ENCODE data around the gene ATP8A2.
A peak's percentile ranks its signal among the peaks of the same experiment; 100 is the strongest.

ATP8A2 gene

GRCh38 chr13:25742220-25742619 lies 370.4 kb downstream of the ATP8A2 start:
- Mint-ChIP-seq H3K4me3 (no peak overlapping the region), H3K4me1 (peaks cover 16% of the 10 kb centered on the region), H3K27ac (no peak overlapping the region), H3K9me3 (no peaks in the 10 kb centered on the region), H3K27me3 (no peaks in the 10 kb centered on the region)
- DNase-seq (no peak), ATAC-seq (no peak)

GRCh38 chr13:25743421-25743820 lies 371.6 kb downstream of the ATP8A2 start:
- peaks cover 8% of the 10 kb centered on the region for H3K4me1 Mint-ChIP-seq
- no peak for DNase-seq

GRCh38 chr13:25744178-25744577 lies 372.4 kb downstream of the ATP8A2 start:
- Mint-ChIP-seq H3K4me3 (no peak overlapping the region), H3K4me1 (peaks cover under 1% of the 10 kb centered on the region), H3K27me3 (peaks cover 5% of the 10 kb centered on the region), H3K9me3 (no peaks in the 10 kb centered on the region), H3K27ac (no peak overlapping the region)
- no peak for DNase-seq
- ATAC-seq = no peak

More at GRCh38 chr13:25743421-25743820, 371.6 kb downstream of the ATP8A2 start:
- no peak for ATAC-seq
- Mint-ChIP-seq H3K27ac (no peak overlapping the region), H3K9me3 (no peaks in the 10 kb centered on the region), H3K27me3 (no peaks in the 10 kb centered on the region), H3K4me3 (no peak overlapping the region)

GRCh38 chr13:25746131-25746530 lies 374.4 kb downstream of the ATP8A2 start:
- H3K9me3 Mint-ChIP-seq = no peaks in the 10 kb centered on the region
- H3K27ac Mint-ChIP-seq = no peak overlapping the region
- no peak for ATAC-seq
- no peaks in the 10 kb centered on the region for H3K4me1 Mint-ChIP-seq
- peaks cover 7% of the 10 kb centered on the region for H3K27me3 Mint-ChIP-seq
- DNase-seq = no peak
- no peak overlapping the region for H3K4me3 Mint-ChIP-seq

- ATAC-seq (peak; percentile 92), DNase-seq (peak in 1 of 2 donors; percentile 18)
- Mint-ChIP-seq H3K27me3 (peaks cover 7% of the 10 kb centered on the region), H3K27ac (no peak overlapping the region), H3K9me3 (no peaks in the 10 kb centered on the region), H3K4me1 (peaks cover 11% of the 10 kb centered on the region), H3K4me3 (no peak overlapping the region)
Observed at GRCh38 chr13:25752957-25753551, 381.3 kb downstream of the ATP8A2 start.

GRCh38 chr13:25753976-25754375 lies 382.2 kb downstream of the ATP8A2 start:
- ATAC-seq = no peak
- Mint-ChIP-seq H3K27ac (no peak overlapping the region), H3K9me3 (no peaks in the 10 kb centered on the region)

GRCh38 chr13:25756251-25756650 lies 384.5 kb downstream of the ATP8A2 start:
- Mint-ChIP-seq H3K4me3 (no peak overlapping the region), H3K27me3 (no peaks in the 10 kb centered on the region), H3K27ac (no peak overlapping the region), H3K9me3 (no peaks in the 10 kb centered on the region), H3K4me1 (peaks cover 11% of the 10 kb centered on the region)
- DNase-seq (no peak), ATAC-seq (no peak)

More at GRCh38 chr13:25753976-25754375, 382.2 kb downstream of the ATP8A2 start:
- Mint-ChIP-seq H3K4me3 (no peak overlapping the region), H3K4me1 (peaks cover 11% of the 10 kb centered on the region), H3K27me3 (peaks cover 4% of the 10 kb centered on the region)
- no peak for DNase-seq

GRCh38 chr13:25756912-25757311 lies 385.1 kb downstream of the ATP8A2 start:
- DNase-seq = no peak
- Mint-ChIP-seq H3K4me3 (no peak overlapping the region), H3K27me3 (no peaks in the 10 kb centered on the region), H3K27ac (no peak overlapping the region), H3K4me1 (peaks cover 11% of the 10 kb centered on the region), H3K9me3 (no peaks in the 10 kb centered on the region)
- ATAC-seq = no peak

GRCh38 chr13:25761041-25761440 lies 389.3 kb downstream of the ATP8A2 start:
- Mint-ChIP-seq H3K4me3 (no peak overlapping the region), H3K27ac (no peak overlapping the region), H3K4me1 (peaks cover 17% of the 10 kb centered on the region), H3K27me3 (no peaks in the 10 kb centered on the region), H3K9me3 (peaks cover 5 to 6% of the 10 kb centered on the region in 2 donors)
- ATAC-seq (no peak), DNase-seq (no peak)

- H3K4me1 Mint-ChIP-seq = peaks cover 17% of the 10 kb centered on the region
- H3K27me3 Mint-ChIP-seq = no peaks in the 10 kb centered on the region
- H3K27ac Mint-ChIP-seq = peak overlapping the region; percentile 50 to 80
- DNase-seq = no peak
- H3K9me3 Mint-ChIP-seq = peaks cover 5 to 13% of the 10 kb centered on the region in 2 donors
- peak; percentile 74 for ATAC-seq
- H3K4me3 Mint-ChIP-seq = peak overlapping the region; percentile 13 to 49
Observed at GRCh38 chr13:25762281-25762680, 390.5 kb downstream of the ATP8A2 start.

GRCh38 chr13:25762795-25763377 lies 391.1 kb downstream of the ATP8A2 start:
- peak; percentile 56 for ATAC-seq
- Mint-ChIP-seq H3K27ac (peak overlapping the region in 1 of 2 donors; percentile 63), H3K4me3 (peak overlapping the region; percentile 27 to 54), H3K27me3 (no peaks in the 10 kb centered on the region), H3K9me3 (peaks cover 5 to 13% of the 10 kb centered on the region in 2 donors), H3K4me1 (peaks cover 17% of the 10 kb centered on the region)
- peak in 1 of 2 donors; percentile 4 for DNase-seq

- H3K4me3 Mint-ChIP-seq = no peak overlapping the region
- ATAC-seq (no peak), DNase-seq (no peak)
- H3K9me3 Mint-ChIP-seq = peaks cover 5 to 13% of the 10 kb centered on the region in 2 donors
- H3K27ac Mint-ChIP-seq = peak overlapping the region in 1 of 2 donors; percentile 54
- H3K4me1 Mint-ChIP-seq = peaks cover 17% of the 10 kb centered on the region
- H3K27me3 Mint-ChIP-seq = no peaks in the 10 kb centered on the region
Observed at GRCh38 chr13:25764378-25764777, 392.6 kb downstream of the ATP8A2 start.

GRCh38 chr13:25765266-25765665 lies 393.5 kb downstream of the ATP8A2 start:
- ATAC-seq = no peak
- H3K4me1 Mint-ChIP-seq = peaks cover 17% of the 10 kb centered on the region

GRCh38 chr13:25766576-25766975 lies 394.8 kb downstream of the ATP8A2 start:
- peaks cover 28% of the 10 kb centered on the region for H3K4me1 Mint-ChIP-seq
- DNase-seq (no peak), ATAC-seq (no peak)
- no peak overlapping the region for H3K27ac Mint-ChIP-seq
- H3K4me3 Mint-ChIP-seq = no peak overlapping the region
- H3K9me3 Mint-ChIP-seq = peaks cover 5 to 13% of the 10 kb centered on the region in 2 donors
- H3K27me3 Mint-ChIP-seq = no peaks in the 10 kb centered on the region

More at GRCh38 chr13:25765266-25765665, 393.5 kb downstream of the ATP8A2 start:
- H3K9me3 Mint-ChIP-seq = peaks cover 5 to 13% of the 10 kb centered on the region in 2 donors
- no peak for DNase-seq
- H3K4me3 Mint-ChIP-seq = no peak overlapping the region
- H3K27ac Mint-ChIP-seq = no peak overlapping the region
- H3K27me3 Mint-ChIP-seq = no peaks in the 10 kb centered on the region

GRCh38 chr13:25766991-25767390 lies 395.2 kb downstream of the ATP8A2 start:
- DNase-seq (no peak), ATAC-seq (no peak)
- peaks cover 5 to 13% of the 10 kb centered on the region in 2 donors for H3K9me3 Mint-ChIP-seq
- H3K4me3 Mint-ChIP-seq = no peak overlapping the region
- peaks cover 31% of the 10 kb centered on the region for H3K4me1 Mint-ChIP-seq
- H3K27me3 Mint-ChIP-seq = no peaks in the 10 kb centered on the region
- no peak overlapping the region for H3K27ac Mint-ChIP-seq

- H3K4me1 Mint-ChIP-seq = peaks cover 18% of the 10 kb centered on the region
- peaks cover 5 to 13% of the 10 kb centered on the region in 2 donors for H3K9me3 Mint-ChIP-seq
- no peaks in the 10 kb centered on the region for H3K27me3 Mint-ChIP-seq
- ATAC-seq = no peak
- no peak overlapping the region for H3K4me3 Mint-ChIP-seq
- no peak for DNase-seq
- H3K27ac Mint-ChIP-seq = no peak overlapping the region
Observed at GRCh38 chr13:25768376-25768775, 396.6 kb downstream of the ATP8A2 start.
